ENCODE results near the gene ATAT1.

DNA sequence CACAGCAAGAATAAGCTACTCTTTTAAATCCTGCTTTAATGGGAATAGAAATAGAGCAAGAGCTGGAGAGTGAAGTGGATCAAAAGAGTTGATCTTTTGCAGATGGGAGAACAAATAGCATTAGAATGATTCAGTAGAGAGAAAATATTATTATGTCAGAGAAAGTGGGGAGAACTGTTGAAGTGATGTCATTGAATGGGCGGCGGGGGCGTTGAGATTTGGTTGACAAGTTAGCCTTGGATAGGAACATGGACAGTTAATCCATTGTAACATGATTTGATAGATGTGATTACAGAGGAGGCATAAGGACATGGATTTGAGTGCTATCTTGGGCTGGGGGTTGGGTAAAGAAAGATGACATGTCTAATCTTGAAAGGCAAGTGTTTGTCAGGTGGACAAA is 9.2 kb downstream of the ATAT1 start:
- TF ChIP-seq POLR2AphosphoS5 (IDR thresholded peaks at IDR 0.05): no peak
- TF ChIP-seq, protein P1, sequence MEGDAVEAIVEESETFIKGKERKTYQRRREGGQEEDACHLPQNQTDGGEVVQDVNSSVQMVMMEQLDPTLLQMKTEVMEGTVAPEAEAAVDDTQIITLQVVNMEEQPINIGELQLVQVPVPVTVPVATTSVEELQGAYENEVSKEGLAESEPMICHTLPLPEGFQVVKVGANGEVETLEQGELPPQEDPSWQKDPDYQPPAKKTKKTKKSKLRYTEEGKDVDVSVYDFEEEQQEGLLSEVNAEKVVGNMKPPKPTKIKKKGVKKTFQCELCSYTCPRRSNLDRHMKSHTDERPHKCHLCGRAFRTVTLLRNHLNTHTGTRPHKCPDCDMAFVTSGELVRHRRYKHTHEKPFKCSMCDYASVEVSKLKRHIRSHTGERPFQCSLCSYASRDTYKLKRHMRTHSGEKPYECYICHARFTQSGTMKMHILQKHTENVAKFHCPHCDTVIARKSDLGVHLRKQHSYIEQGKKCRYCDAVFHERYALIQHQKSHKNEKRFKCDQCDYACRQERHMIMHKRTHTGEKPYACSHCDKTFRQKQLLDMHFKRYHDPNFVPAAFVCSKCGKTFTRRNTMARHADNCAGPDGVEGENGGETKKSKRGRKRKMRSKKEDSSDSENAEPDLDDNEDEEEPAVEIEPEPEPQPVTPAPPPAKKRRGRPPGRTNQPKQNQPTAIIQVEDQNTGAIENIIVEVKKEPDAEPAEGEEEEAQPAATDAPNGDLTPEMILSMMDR (IDR thresholded peaks at IDR 0.05): no peak
